Measurements from ENCODE around the gene OR2T27. TPM values are rescaled to one million over a fixed set of nuclear protein-coding genes. Genes with fewer than 3 reads are reported as not detected.
A peak's percentile ranks its signal among the peaks of the same experiment; 100 is the strongest.
"Not testable (repeated sequence)": the region's sequence is repeated elsewhere in the genome, so short reads cannot be mapped to it uniquely, and the experiment has no call there.

Gene OR2T27
- total RNA-seq, 4 donors from 2014 or later: not detected

DNA sequence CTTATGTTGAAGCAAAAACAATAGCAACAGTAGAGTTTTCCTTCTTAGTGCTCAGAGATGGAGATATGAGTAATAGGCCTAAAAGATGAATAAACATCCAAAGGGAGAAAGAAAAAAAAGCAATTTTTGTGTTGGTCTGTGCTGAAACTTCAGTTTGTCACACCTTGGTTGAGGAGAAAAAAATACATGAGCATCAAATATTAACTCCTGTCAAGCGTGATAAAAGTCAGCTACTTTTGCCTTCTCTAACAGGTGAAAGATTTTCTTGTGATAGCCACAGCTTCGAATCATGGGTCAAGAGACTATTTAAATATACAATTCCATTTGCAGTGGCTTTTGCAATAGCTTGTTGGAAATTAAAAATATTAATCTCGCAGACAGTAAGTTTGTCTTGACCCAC is 14.4 kb downstream of the OR2T27 start:
- H3K27me3 ChIP-seq; H3K4me1 ChIP-seq; H3K9me3 ChIP-seq; H3K4me3 ChIP-seq; H3K36me3 ChIP-seq; intact Hi-C loops (cut with DNase I; ENCODE audit: low total_unique reads); in situ Hi-C loops (cut with MboI; ENCODE audit: low pct_ligation_motif_present in 1 of 4, low pct_unique_long_range_greater_than_20kb in 1 of 4, low sequenced_read_pairs in 3 of 4); DNase-seq; H3K27ac ChIP-seq: not testable (repeated sequence)
- no CpG with 5 or more reads among the region's 3 CpGs for WGBS, 2 donors (ENCODE audit: low coverage in 1 of 2)

DNA sequence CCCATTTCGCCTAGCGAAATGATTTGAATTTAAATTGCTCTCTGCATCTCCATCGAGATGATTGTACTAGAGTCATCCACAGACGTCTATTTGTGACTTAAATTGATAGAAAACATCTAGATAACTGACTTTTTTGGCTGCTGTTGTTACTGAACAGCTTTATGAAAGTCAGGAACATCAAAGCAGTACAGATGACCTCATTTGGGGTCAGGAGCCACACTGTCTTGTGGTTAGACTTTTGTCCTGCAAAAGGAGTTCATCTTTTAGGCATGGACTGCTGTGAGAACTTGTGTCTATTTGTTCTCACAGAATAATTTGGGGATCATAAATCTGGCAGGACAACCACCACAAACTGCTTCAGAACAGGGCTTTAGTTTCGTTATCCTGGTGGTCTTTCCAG is 15.7 kb downstream of the OR2T27 start:
- H3K36me3 ChIP-seq; DNase-seq; in situ Hi-C loops (cut with MboI; ENCODE audit: low pct_ligation_motif_present in 1 of 4, low pct_unique_long_range_greater_than_20kb in 1 of 4, low sequenced_read_pairs in 3 of 4); H3K27ac ChIP-seq; H3K4me3 ChIP-seq; intact Hi-C loops (cut with DNase I; ENCODE audit: low total_unique reads); H3K9me3 ChIP-seq; H3K4me1 ChIP-seq; H3K27me3 ChIP-seq: not testable (repeated sequence)
- WGBS, 2 donors (ENCODE audit: low coverage in 1 of 2): no CpG with 5 or more reads among the region's 5 CpGs

DNA sequence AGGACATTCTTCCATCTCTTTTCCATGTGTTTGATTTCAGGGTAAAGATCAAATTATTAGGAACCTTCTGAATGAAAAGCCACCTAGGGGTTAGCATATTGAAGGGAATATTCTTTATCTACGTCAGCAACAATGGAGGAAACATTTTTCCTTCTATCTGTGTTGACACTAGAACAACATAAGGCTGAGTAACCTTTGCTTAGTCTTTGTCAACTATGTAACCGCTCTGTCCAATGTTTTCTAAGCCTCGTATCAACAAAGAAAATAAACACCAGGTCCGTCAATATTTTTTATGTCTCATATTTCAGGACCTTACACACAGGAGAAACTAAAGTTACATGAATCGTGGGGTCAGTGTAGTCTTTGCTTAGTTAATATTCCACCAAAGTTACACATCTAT is 18.7 kb downstream of the OR2T27 start:
- H3K36me3 ChIP-seq; H3K9me3 ChIP-seq; H3K4me1 ChIP-seq; DNase-seq; H3K4me3 ChIP-seq; H3K27me3 ChIP-seq; in situ Hi-C loops (cut with MboI; ENCODE audit: low pct_ligation_motif_present in 1 of 4, low pct_unique_long_range_greater_than_20kb in 1 of 4, low sequenced_read_pairs in 3 of 4); H3K27ac ChIP-seq; intact Hi-C loops (cut with DNase I; ENCODE audit: low total_unique reads): not testable (repeated sequence)
- no CpG with 5 or more reads among the region's 5 CpGs for WGBS, 2 donors (ENCODE audit: low coverage in 1 of 2)

DNA sequence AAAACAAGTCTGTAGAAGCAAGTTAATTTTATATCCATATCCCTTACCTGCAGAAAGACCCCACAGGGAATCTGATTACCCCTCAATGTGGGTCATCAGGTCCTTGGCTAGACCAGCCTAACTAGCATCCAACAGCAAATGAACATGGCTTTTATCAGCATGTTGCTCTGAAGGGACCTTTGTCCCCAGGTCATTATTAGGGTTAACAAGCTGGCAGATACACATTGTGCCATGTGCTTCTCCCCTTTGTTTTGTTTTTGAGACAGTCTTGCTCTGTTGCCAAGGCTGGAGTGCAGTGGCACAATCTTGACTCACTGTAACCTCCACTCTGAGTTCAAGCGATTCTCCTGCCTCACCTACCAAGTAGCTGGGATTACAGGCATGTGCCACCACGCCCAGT is 20.3 kb downstream of the OR2T27 start, which contains the start of gene OR2T11:
Gene OR2T11, minus strand, starts transcription at position 101 of the 400 bp plus-strand sequence. CDS start 7,963 bp downstream, outside the sequence.
- H3K4me1 ChIP-seq; H3K4me3 ChIP-seq; H3K27me3 ChIP-seq; H3K9me3 ChIP-seq; H3K36me3 ChIP-seq; H3K27ac ChIP-seq; in situ Hi-C loops (cut with MboI; ENCODE audit: low pct_ligation_motif_present in 1 of 4, low pct_unique_long_range_greater_than_20kb in 1 of 4, low sequenced_read_pairs in 3 of 4); DNase-seq; intact Hi-C loops (cut with DNase I; ENCODE audit: low total_unique reads): not testable (repeated sequence)
- WGBS, 2 donors (ENCODE audit: low coverage in 1 of 2): no CpG with 5 or more reads among the region's 2 CpGs

DNA sequence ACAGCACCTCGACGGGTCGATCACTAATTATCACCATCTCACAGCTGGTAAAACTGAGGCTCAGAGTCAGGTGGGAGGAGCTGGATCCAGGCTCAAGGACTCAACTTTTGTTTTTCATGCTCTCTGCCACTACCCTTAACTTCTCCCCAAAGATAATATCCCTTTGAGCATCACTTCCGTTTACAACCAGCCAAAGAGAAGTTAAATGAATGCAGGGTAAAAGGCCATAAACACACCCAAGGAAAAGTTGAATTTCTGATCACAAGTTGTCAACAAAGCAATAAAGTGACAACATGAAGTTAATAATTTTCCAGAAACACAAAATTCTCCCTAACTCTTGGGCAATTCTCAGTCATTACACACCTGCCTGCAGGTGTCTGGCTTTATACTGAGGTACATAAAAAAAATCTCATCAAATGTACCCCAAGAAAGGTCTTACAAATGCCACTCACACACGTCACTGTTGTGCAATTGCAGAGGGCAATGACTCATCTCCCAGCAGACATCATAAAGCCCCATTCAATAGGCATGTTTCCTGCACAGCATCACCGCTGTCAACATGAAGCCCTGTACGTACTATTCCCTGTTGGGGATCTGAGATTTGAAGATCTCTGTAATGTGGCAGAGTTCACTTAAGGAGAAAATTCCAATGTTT is 23.8 kb downstream of the OR2T27 start:
- intact Hi-C loops (cut with DNase I; ENCODE audit: low total_unique reads): no loop called here
- no peaks in the 10 kb centered on the region for H3K9me3 ChIP-seq
- no peaks in the 10 kb centered on the region for H3K4me1 ChIP-seq
- H3K4me3 ChIP-seq: no peak overlapping the region
- WGBS, 2 donors (ENCODE audit: low coverage in 1 of 2): 47 to 51% methylated on average over 2 to 7 of the region's 7 CpGs
- peak overlapping the region in 2 of 4 donors; percentile 23 to 48 for H3K27ac ChIP-seq
- TF ChIP-seq POLR2A (IDR thresholded peaks at IDR 0.05) (no peak), POLR2AphosphoS5 (IDR thresholded peaks at IDR 0.05) (peak in 1 of 3 donors; percentile 61), EP300 (IDR thresholded peaks at IDR 0.05; ENCODE audit: low read depth) (no peak)
- TF ChIP-seq, protein P1, sequence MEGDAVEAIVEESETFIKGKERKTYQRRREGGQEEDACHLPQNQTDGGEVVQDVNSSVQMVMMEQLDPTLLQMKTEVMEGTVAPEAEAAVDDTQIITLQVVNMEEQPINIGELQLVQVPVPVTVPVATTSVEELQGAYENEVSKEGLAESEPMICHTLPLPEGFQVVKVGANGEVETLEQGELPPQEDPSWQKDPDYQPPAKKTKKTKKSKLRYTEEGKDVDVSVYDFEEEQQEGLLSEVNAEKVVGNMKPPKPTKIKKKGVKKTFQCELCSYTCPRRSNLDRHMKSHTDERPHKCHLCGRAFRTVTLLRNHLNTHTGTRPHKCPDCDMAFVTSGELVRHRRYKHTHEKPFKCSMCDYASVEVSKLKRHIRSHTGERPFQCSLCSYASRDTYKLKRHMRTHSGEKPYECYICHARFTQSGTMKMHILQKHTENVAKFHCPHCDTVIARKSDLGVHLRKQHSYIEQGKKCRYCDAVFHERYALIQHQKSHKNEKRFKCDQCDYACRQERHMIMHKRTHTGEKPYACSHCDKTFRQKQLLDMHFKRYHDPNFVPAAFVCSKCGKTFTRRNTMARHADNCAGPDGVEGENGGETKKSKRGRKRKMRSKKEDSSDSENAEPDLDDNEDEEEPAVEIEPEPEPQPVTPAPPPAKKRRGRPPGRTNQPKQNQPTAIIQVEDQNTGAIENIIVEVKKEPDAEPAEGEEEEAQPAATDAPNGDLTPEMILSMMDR (IDR thresholded peaks at IDR 0.05): no peak
- in situ Hi-C loops (cut with MboI; ENCODE audit: low pct_ligation_motif_present in 1 of 4, low pct_unique_long_range_greater_than_20kb in 1 of 4, low sequenced_read_pairs in 3 of 4): no loop called here
- peak; percentile 61 for DNase-seq
- no peaks in the 10 kb centered on the region for H3K27me3 ChIP-seq
- H3K36me3 ChIP-seq: no peaks in the 10 kb centered on the region

DNA sequence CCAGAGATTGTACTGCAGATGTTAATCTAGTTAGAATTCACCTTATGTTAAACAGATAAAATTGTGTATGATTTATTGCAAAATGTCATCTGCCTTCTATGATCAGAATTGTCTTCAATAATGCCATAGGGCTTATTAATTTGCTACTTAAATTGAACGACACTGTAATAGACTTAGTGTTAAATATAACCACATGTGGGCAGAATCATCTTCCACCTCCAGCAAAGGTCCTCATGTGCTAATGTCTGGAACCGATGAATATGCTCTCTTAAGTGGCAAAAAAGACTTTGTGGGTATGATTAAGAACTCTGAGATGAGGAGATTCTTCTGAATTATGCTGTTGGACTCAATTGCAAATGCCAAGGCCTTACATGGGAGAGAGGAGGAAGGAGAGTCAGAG is 24.8 kb downstream of the OR2T27 start:
- 67 to 82% methylated on average over 2 of the region's 2 CpGs for WGBS, 2 donors (ENCODE audit: low coverage in 1 of 2)
- intact Hi-C loops (cut with DNase I; ENCODE audit: low total_unique reads) (no loop called here), in situ Hi-C loops (cut with MboI; ENCODE audit: low pct_ligation_motif_present in 1 of 4, low pct_unique_long_range_greater_than_20kb in 1 of 4, low sequenced_read_pairs in 3 of 4) (no loop called here)
- no peaks in the 10 kb centered on the region for H3K27me3 ChIP-seq
- H3K4me1 ChIP-seq: no peaks in the 10 kb centered on the region
- no peak overlapping the region for H3K4me3 ChIP-seq
- H3K9me3 ChIP-seq: no peaks in the 10 kb centered on the region
- DNase-seq: no peak
- no peak overlapping the region for H3K27ac ChIP-seq
- no peaks in the 10 kb centered on the region for H3K36me3 ChIP-seq
- no peak for TF ChIP-seq POLR2AphosphoS5 (IDR thresholded peaks at IDR 0.05)
- TF ChIP-seq POLR2A (IDR thresholded peaks at IDR 0.05): no peak
- TF ChIP-seq, protein P1 (IDR thresholded peaks at IDR 0.05): no peak
- no peak for TF ChIP-seq EP300 (IDR thresholded peaks at IDR 0.05; ENCODE audit: low read depth)
